Stimulated activated naive B cell treated with anti-CD40 and anti-IgM and Interleukin-4, amounts not matched to agents 10 μg/mL and 1 μg/mL and 100 μg/mL, for 72 hours (primary cell): ENCODE data around the gene IST1.
A peak's percentile ranks its signal among the peaks of the same experiment; 100 is the strongest.

Experiments used
- ATAC-seq, 2 donors: fragments of 150-1000 bp; cut with Tn5 transposase; replicated peaks; 2 replicates each; pipeline ENCODE4 v1.10.0; 2021; ENCODE audit warnings: moderate library complexity in 1 of 2
- DNase-seq: peaks from one replicate; pipeline ENCODE4 v3.0.0; 2021
- H3K27ac Mint-ChIP-seq: one replicate; pipeline ENCODE4 v1.8.0; 2022; ENCODE audit warnings: mild to moderate bottlenecking, mixed read lengths
- H3K27me3 Mint-ChIP-seq, 2 donors: one replicate each; pipeline ENCODE4 v1.8.0; 2022; ENCODE audit warnings: mixed read lengths in 2 of 2
- H3K36me3 Mint-ChIP-seq, 2 donors: one replicate each; pipeline ENCODE4 v1.8.0; 2022; ENCODE audit warnings: mixed read lengths in 2 of 2, mild to moderate bottlenecking in 1 of 2
- H3K4me1 Mint-ChIP-seq, 2 donors: one replicate each; pipeline ENCODE4 v1.8.0; 2022; ENCODE audit warnings: mixed read lengths in 2 of 2, mild to moderate bottlenecking in 1 of 2
- H3K4me3 Mint-ChIP-seq, 2 donors: one replicate each; pipeline ENCODE4 v1.8.0; 2022; ENCODE audit warnings: mild to moderate bottlenecking in 2 of 2, mixed read lengths in 2 of 2, moderate library complexity in 1 of 2
- H3K9me3 Mint-ChIP-seq, 2 donors: one replicate each; pipeline ENCODE4 v1.8.0; 2022; ENCODE audit warnings: mixed read lengths in 2 of 2, mild to moderate bottlenecking in 1 of 2

The IST1 gene

DNA sequence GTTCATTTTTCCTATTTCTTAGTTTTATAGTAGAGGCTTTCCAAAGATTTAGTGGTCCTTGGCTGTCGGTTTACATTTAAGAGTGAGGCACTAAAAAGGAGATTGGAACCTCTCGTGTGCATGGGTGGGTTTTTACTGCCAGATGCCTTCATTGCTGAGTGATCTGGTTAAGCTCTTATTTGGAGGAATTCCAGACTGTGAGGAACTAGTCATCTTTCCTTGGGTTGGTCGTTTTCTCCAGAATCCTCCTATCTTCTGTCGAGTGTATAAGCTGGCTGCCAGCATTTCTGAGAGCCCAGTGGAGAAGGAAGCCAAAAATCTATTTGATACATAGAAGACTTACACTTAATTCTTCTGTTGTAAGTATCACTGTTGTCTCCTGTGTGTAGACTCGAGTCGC, 22.6 kb downstream of the IST1 start:
- Mint-ChIP-seq H3K4me1 (peaks cover 31 to 54% of the 10 kb centered on the region in 2 donors), H3K36me3 (peaks cover 61 to 74% of the 10 kb centered on the region in 2 donors), H3K4me3 (no peak overlapping the region), H3K27me3 (no peaks in the 10 kb centered on the region), H3K9me3 (no peaks in the 10 kb centered on the region), H3K27ac (peak overlapping the region; percentile 51)
- ATAC-seq (no peak), DNase-seq (no peak)

DNA sequence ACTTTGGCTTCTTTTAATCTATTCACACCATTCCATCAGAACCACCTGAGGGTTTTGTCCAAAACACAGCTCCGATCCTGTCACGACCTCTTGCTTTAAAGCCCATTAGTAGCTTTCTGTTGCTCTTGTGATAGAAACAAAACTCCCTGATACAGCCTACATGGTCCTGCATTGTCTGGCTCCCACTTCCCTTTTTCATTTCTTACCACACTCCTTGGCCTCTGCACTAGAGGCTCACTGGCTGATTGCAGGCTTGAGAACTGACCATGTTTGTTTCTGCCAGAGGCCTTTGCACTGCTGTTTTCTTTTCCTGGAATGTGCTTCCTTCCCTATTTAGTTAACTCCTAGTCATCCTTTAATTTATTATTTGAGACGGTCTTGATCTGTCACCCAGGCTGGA, 23.7 kb downstream of the IST1 start:
- Mint-ChIP-seq H3K27me3 (no peaks in the 10 kb centered on the region), H3K36me3 (peaks cover 61 to 74% of the 10 kb centered on the region in 2 donors), H3K4me1 (peaks cover 32 to 43% of the 10 kb centered on the region in 2 donors), H3K27ac (no peak overlapping the region), H3K9me3 (no peaks in the 10 kb centered on the region), H3K4me3 (no peak overlapping the region)
- DNase-seq, result peak; percentile 12
- peak; percentile 96 to 98 for ATAC-seq

DNA sequence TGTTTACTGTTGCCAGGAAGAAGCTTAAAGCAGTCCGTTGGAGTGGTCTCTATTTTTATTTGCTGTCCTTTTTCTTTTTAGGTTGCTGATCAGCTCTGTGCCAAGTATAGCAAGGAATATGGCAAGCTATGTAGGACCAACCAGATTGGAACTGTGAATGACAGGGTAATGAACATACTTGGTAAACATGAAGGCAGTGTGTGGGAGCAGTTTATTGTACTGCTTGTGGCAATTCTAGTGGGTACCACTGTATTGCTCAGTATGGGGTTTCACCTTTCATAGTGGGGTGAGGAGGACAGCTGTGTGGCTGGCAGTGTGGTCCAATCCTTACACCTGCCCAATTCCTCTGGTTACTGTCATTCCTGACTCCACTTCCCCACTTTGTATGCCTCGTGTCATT, 25.3 kb downstream of the IST1 start:
- DNase-seq, result no peak
- Mint-ChIP-seq H3K27ac (peak overlapping the region; percentile 51), H3K9me3 (no peaks in the 10 kb centered on the region), H3K4me1 (peaks cover 23 to 27% of the 10 kb centered on the region in 2 donors), H3K4me3 (no peak overlapping the region), H3K36me3 (peaks cover 53 to 63% of the 10 kb centered on the region in 2 donors), H3K27me3 (no peaks in the 10 kb centered on the region)
- ATAC-seq, result no peak

DNA sequence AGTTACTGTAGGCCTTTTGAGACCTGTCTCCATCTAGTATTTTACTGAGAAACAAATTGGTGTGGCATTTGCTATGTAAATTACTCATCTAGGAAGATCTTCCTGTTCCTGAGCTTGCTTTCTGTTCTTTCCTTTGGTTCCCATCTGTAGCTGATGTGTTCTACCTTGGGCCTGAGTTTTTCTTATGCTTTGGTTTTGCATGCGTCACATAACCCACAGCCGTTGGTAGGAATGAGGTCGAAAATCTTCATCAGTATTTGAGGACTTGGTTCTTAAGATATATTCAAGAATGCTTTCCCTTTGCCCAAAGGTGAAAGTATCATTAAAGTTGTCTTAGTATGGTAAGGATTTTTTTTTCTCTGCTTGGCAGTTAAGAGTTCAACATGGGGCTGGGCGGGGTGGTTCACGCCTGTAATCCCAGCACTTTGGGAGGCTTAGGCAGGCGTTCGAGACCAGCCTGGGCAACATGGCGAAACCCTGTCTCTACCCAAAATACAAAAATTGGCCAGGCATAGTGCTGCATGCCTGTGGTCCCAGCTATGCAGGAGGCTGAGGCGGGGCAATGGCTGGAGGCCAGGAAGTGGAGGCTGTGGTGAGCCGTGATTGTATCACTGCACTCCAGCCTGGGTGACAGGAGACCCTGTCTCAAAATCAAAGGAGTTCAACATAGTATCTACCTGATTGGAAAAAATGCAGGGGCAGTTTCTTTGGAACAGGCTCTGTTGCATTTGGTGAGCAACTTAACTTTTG, 28.8 kb downstream of the IST1 start:
- DNase-seq, result no peak
- Mint-ChIP-seq H3K36me3 (peaks cover 52 to 55% of the 10 kb centered on the region in 2 donors), H3K4me3 (no peak overlapping the region), H3K27ac (peak overlapping the region; percentile 31), H3K4me1 (peaks cover 10 to 11% of the 10 kb centered on the region in 2 donors), H3K9me3 (no peaks in the 10 kb centered on the region), H3K27me3 (no peaks in the 10 kb centered on the region)
- no peak for ATAC-seq

DNA sequence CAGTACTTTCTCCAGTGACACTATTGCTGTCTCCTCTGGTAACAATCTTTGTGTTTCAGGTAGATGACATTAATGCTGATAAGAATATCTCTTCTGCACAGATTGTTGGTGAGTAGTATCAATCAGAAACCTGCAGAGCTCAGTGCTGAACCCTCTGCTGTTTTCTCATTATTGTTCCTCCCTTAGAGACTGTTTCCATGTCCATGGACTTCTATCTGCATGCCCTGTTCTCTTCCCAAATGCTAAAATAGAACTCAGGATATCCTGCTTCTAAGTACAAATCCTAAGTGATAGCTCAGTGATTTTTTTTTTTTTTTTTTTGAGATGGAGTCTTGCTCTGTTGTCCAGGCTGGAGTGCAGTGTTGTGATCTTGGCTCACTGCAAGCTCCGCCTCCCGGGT, 29.4 kb downstream of the IST1 start:
- no peak for DNase-seq
- H3K36me3 Mint-ChIP-seq, result peaks cover 47 to 50% of the 10 kb centered on the region in 2 donors
- no peak overlapping the region for H3K4me3 Mint-ChIP-seq
- no peak for ATAC-seq
- H3K27me3 Mint-ChIP-seq, result no peaks in the 10 kb centered on the region
- H3K9me3 Mint-ChIP-seq, result no peaks in the 10 kb centered on the region
- H3K27ac Mint-ChIP-seq, result no peak overlapping the region
- peaks cover 7 to 9% of the 10 kb centered on the region in 2 donors for H3K4me1 Mint-ChIP-seq

DNA sequence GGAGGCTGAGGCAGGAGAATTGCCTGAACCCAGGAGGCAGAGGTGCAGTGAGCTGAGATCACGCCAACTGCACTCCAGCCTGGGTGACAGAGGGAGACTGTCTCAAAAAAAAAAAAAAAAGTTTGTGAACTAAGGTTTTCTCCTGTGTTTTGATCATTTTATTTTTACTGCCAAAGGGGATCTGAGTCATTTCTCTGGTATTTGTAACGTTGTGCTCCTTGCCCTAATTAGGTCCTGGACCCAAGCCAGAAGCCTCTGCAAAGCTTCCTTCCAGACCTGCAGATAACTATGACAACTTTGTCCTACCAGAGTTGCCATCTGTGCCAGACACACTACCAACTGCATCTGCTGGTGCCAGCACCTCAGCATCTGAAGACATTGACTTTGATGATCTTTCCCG, 32.1 kb downstream of the IST1 start:
- peak overlapping the region; percentile 31 for H3K27ac Mint-ChIP-seq
- H3K27me3 Mint-ChIP-seq, result no peaks in the 10 kb centered on the region
- no peaks in the 10 kb centered on the region for H3K9me3 Mint-ChIP-seq
- DNase-seq, result no peak
- ATAC-seq, result no peak
- no peak overlapping the region for H3K4me3 Mint-ChIP-seq
- H3K36me3 Mint-ChIP-seq, result peaks cover 34 to 41% of the 10 kb centered on the region in 2 donors
- peaks cover 7 to 14% of the 10 kb centered on the region in 2 donors for H3K4me1 Mint-ChIP-seq

DNA sequence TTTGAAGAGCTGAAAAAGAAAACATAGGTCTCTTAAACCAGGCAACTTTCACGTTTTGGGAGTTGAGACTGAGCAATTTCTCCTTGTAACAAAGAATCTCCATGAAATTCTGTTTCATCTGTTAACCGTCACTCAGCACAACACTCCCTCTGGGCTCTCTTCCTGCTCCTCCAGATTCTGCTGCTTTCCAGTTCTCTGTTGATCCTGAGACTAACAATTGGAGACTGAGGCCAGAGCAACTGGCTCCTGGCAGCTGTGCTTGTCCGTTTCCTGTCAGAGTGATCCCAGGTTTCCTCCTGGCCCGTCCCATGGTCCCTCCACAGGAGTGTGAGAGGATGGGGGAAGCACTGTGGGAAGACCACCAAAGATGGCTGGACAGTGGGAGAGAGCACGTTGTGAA, 32.5 kb downstream of the IST1 start:
- no peaks in the 10 kb centered on the region for H3K9me3 Mint-ChIP-seq
- no peak overlapping the region for H3K27ac Mint-ChIP-seq
- peaks cover 31 to 39% of the 10 kb centered on the region in 2 donors for H3K36me3 Mint-ChIP-seq
- H3K4me1 Mint-ChIP-seq, result peaks cover 7 to 14% of the 10 kb centered on the region in 2 donors
- H3K4me3 Mint-ChIP-seq, result no peak overlapping the region
- DNase-seq (no peak), ATAC-seq (no peak)
- H3K27me3 Mint-ChIP-seq, result no peaks in the 10 kb centered on the region

DNA sequence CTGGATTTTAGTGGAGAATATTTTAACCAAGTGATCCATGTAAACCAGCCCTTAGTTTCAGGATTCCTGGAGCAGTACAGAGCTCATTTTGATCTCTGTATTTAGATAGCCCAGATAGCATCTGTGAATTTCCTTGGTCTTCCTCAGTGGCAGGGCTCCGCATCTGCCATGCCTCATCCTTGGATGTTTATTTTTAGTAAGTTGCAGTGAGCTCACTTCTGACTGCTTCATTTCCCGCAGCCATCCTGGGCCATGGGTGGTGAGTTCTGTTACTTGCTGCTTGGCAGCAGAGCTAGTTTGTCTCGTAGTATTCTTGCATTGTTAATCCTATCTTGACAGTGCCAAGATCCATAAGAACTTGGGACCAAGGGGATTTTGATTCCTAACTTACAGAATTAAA, 33.7 kb downstream of the IST1 start:
- peaks cover 7 to 17% of the 10 kb centered on the region in 2 donors for H3K4me1 Mint-ChIP-seq
- ATAC-seq, result no peak
- H3K9me3 Mint-ChIP-seq, result no peaks in the 10 kb centered on the region
- no peak overlapping the region for H3K27ac Mint-ChIP-seq
- H3K36me3 Mint-ChIP-seq, result peaks cover 25 to 39% of the 10 kb centered on the region in 2 donors
- DNase-seq, result no peak
- H3K27me3 Mint-ChIP-seq, result no peaks in the 10 kb centered on the region
- H3K4me3 Mint-ChIP-seq, result no peak overlapping the region

DNA sequence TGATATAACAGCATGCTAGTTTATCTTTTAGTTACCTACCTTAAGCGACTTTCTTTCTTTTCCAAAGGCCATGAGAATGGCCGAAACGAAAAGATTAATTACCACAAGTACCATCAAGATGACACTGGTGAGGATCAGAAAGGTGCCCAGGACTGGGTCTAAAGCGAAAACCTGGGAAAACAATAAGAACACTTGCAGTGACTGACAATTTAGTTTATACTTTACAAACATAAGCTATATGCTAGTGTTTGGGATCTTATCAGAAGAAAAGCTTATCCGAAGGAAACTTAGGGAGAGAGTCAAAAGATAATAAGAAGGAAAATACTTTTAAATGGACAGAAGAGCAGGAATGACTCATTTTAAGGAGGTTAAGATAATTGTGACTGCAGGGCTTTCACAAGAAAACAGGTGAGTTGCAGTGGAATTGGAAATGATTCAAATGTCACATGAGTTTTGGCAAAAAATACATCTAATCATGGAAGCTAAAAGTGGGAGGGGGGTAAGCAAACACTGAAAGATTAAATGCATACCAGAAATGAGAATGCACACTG, 34.8 kb downstream of the IST1 start:
- Mint-ChIP-seq H3K4me3 (no peak overlapping the region), H3K4me1 (peaks cover 7 to 21% of the 10 kb centered on the region in 2 donors)

DNA sequence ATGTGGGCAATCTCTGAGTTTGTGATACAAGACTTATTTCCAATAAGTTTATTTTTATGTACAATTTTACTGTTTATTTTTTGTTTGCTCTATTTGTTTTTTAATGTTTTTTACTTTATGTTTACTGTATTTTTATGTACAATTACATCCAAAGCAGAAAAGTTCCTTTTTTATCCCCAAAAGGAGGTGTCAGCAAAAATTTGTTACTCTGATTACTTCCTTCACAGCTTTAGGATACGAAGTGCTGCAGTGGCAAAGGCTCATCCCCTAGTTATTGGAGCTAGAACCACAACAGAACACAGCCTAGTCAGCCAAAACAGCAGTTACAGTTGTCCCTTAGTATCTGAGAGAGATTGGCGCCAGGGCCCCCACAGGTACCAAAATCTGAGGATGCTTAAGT, 35.7 kb downstream of the IST1 start:
- no peak for ATAC-seq
- H3K27ac Mint-ChIP-seq, result no peak overlapping the region
- no peak for DNase-seq
- H3K4me3 Mint-ChIP-seq, result no peak overlapping the region
- H3K9me3 Mint-ChIP-seq, result no peaks in the 10 kb centered on the region
- no peaks in the 10 kb centered on the region for H3K27me3 Mint-ChIP-seq
- peaks cover 7 to 21% of the 10 kb centered on the region in 2 donors for H3K4me1 Mint-ChIP-seq
- H3K36me3 Mint-ChIP-seq, result peaks cover 22 to 45% of the 10 kb centered on the region in 2 donors

More for the DNA sequence above, 34.8 kb downstream of the IST1 start:
- DNase-seq (no peak), ATAC-seq (no peak)
- H3K9me3 Mint-ChIP-seq, result no peaks in the 10 kb centered on the region
- H3K27ac Mint-ChIP-seq, result peak overlapping the region; percentile 27
- no peaks in the 10 kb centered on the region for H3K27me3 Mint-ChIP-seq
- H3K36me3 Mint-ChIP-seq, result peaks cover 22 to 42% of the 10 kb centered on the region in 2 donors

DNA sequence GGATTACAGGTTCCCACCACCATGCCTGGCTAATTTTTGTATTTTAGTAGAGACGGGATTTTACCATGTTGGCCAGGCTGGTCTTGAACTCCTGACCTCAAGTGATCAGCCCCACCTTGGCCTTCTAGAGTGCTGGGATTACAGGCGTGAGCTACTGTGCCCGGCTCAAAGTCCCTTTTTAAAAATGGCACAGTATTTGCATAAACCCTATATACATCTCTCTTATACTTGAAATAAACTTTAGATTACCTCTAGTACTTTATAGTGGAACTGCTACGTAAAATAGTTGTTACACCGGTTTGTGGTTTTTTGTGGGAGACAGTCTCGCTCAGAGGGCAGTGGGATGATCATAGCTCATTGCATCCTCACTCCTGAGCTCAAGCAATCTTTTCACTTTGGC, 36.3 kb downstream of the IST1 start:
- Mint-ChIP-seq H3K4me1 (peaks cover 7 to 21% of the 10 kb centered on the region in 2 donors), H3K27me3 (no peaks in the 10 kb centered on the region), H3K36me3 (peaks cover 18 to 41% of the 10 kb centered on the region in 2 donors), H3K27ac (no peak overlapping the region), H3K9me3 (no peaks in the 10 kb centered on the region), H3K4me3 (no peak overlapping the region)
- no peak for DNase-seq
- no peak for ATAC-seq

DNA sequence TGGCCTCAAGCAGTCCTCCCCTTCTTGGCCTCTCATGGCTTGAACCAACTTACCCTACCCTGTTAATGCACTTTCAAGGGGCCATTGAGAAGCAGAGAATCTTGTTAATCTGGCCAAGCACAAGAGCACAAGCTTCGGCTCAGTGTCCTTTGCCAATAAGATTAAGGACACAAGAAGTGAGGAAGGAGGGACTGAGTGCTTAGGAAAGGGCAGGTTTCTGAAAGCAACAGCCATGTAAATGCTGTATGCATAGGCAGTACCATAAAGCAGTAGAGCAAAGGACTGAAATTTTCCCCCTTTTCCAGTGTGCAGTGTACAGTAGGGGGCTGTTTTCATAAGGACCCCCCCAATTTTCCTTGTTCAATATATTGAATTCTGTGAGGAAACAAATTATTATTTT, 37.7 kb downstream of the IST1 start:
- H3K9me3 Mint-ChIP-seq, result no peaks in the 10 kb centered on the region
- H3K4me1 Mint-ChIP-seq, result peaks cover 7 to 14% of the 10 kb centered on the region in 2 donors
- H3K27ac Mint-ChIP-seq, result peak overlapping the region; percentile 69
- H3K36me3 Mint-ChIP-seq, result peaks cover 7 to 29% of the 10 kb centered on the region in 2 donors
- ATAC-seq, result no peak
- H3K27me3 Mint-ChIP-seq, result no peaks in the 10 kb centered on the region
- no peak overlapping the region for H3K4me3 Mint-ChIP-seq
- DNase-seq, result no peak

DNA sequence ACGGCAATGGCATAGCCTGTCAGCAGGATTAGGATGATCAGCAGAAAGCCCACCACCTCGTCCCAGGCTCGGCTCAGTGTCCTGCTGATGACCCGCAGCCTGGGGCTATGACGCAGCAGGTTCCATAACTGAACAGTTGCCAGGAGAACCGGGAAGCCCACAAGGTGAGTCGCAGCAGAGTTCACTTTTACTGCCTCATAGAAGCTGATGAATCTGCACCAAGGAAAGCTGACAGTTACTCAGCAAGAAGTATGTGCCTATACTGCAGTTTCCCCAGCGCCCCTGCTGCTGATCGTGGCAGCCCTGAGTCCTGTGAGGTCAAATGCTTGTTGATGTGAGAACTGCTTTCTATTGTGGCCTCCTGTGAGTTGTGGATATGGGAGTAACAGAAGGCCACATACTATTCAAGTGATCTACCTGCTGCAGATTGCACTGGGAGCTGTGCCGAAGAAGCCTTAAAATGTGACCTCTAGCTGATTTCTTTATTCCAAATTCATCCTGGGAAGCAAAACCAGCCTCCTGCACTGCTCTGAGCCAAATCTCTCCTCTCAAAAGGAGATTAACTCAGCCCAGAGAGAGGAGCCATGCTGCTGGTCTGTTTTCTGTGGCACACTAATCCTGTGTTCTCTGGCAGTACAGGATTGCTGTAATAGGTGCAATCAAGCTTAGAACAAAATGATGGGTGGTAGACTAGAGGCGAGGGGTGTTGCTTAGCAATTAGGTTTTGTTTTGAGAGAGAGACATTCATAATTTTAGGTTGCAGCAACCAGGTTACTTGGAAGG, 38.8 kb downstream of the IST1 start:
- Mint-ChIP-seq H3K9me3 (no peaks in the 10 kb centered on the region), H3K27ac (peak overlapping the region; percentile 77), H3K4me3 (no peak overlapping the region), H3K4me1 (peaks cover 7 to 13% of the 10 kb centered on the region in 2 donors), H3K27me3 (no peaks in the 10 kb centered on the region), H3K36me3 (peaks cover 5 to 29% of the 10 kb centered on the region in 2 donors)
- DNase-seq, result no peak
- no peak for ATAC-seq

DNA sequence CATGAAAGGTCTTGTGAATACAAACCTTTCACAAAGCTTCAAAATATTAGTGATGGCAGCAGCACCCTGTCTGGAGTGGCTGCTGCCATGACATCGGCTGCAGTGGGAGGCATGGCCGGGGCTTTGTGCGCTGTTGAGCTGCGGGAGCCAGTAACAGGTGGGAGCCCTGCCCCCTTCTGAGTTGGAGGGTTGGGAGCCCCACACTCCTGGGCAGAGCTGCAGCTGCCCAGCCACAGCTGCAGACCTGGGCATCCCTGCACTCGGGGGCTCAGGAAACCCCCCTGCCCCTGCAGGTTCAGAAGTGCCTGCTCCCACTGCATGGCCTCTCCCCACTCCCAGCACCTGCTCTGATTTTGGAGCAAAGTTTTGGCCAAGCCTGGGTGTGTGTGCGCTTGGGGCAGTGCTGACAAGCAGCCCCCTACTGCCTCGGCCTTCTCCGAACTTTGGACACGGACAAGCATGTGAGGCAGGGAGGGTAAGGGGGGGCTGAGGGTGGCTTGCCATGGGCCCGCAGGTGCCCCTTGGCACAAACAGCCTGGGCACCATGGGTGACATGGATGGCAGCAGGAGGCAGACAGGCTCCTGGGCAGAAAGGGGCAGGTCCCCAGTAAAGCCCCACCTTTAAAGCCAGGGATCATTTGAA, 42.7 kb downstream of the IST1 start:
- H3K27ac Mint-ChIP-seq, result no peak overlapping the region
- ATAC-seq (no peak), DNase-seq (no peak)
- peaks cover 3 to 7% of the 10 kb centered on the region in 2 donors for H3K4me1 Mint-ChIP-seq
- H3K9me3 Mint-ChIP-seq, result no peaks in the 10 kb centered on the region
- no peaks in the 10 kb centered on the region for H3K27me3 Mint-ChIP-seq
- H3K4me3 Mint-ChIP-seq, result no peak overlapping the region
- H3K36me3 Mint-ChIP-seq, result peaks cover 0 to 14% of the 10 kb centered on the region in 2 donors
